GM12865 (cell line): ENCODE measurements around the gene CCDC51.

ENCODE experiments used
- DNase-seq: peaks from one replicate; pipeline ENCODE4 v3.0.0; 2010; ENCODE audit warnings: low read depth
- H3K4me3 ChIP-seq: 2 replicates; pipeline ENCODE4 v1.5.1; 2011; ENCODE audit warnings: mild to moderate bottlenecking, low read depth, low read length, control low read depth
- TF ChIP-seq, protein P1 (sequence below): IDR thresholded peaks from 2 replicates; pipeline ENCODE4 v1.5.1; 2011; ENCODE audit warnings: low read length, control low read depth, low read depth, inconsistent platforms; ENCODE audit not compliant: insufficient read depth; ENCODE audit errors: missing control alignments

Gene CCDC51

DNA sequence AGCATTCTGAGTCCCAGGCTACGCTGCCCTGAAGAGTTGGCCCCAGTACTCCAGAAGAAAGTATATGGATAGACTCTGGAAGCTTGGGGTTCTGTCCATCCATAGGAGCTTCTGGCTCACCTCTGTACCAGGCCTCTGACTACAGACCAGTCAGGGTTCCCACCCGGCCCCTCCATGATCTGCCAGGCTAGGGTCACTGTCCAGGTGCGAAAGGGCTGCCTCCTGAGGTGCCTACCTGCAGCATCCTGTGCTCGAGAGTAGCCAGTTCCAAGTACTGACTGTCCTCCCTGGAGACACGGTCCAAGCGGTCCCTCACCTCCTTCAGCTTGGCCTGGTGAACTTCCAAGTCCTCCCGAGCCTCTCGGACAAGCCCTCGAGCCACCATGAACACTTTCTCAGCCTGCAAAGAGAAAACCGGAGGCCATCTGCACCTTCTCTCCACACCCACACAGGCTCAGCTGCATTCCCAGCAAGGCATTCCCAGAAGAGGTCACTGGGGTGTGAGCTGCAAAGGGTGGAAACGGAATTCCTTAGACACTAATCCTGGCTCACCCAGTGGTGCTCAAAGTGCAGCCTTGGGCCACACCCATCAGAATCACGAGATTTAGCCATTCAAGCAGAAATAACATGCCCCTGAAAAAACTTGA, 6.3 kb downstream of the CCDC51 start:
- DNase-seq: no peak
- no peak overlapping the region for H3K4me3 ChIP-seq
- TF ChIP-seq, protein P1, sequence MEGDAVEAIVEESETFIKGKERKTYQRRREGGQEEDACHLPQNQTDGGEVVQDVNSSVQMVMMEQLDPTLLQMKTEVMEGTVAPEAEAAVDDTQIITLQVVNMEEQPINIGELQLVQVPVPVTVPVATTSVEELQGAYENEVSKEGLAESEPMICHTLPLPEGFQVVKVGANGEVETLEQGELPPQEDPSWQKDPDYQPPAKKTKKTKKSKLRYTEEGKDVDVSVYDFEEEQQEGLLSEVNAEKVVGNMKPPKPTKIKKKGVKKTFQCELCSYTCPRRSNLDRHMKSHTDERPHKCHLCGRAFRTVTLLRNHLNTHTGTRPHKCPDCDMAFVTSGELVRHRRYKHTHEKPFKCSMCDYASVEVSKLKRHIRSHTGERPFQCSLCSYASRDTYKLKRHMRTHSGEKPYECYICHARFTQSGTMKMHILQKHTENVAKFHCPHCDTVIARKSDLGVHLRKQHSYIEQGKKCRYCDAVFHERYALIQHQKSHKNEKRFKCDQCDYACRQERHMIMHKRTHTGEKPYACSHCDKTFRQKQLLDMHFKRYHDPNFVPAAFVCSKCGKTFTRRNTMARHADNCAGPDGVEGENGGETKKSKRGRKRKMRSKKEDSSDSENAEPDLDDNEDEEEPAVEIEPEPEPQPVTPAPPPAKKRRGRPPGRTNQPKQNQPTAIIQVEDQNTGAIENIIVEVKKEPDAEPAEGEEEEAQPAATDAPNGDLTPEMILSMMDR: no peak

DNA sequence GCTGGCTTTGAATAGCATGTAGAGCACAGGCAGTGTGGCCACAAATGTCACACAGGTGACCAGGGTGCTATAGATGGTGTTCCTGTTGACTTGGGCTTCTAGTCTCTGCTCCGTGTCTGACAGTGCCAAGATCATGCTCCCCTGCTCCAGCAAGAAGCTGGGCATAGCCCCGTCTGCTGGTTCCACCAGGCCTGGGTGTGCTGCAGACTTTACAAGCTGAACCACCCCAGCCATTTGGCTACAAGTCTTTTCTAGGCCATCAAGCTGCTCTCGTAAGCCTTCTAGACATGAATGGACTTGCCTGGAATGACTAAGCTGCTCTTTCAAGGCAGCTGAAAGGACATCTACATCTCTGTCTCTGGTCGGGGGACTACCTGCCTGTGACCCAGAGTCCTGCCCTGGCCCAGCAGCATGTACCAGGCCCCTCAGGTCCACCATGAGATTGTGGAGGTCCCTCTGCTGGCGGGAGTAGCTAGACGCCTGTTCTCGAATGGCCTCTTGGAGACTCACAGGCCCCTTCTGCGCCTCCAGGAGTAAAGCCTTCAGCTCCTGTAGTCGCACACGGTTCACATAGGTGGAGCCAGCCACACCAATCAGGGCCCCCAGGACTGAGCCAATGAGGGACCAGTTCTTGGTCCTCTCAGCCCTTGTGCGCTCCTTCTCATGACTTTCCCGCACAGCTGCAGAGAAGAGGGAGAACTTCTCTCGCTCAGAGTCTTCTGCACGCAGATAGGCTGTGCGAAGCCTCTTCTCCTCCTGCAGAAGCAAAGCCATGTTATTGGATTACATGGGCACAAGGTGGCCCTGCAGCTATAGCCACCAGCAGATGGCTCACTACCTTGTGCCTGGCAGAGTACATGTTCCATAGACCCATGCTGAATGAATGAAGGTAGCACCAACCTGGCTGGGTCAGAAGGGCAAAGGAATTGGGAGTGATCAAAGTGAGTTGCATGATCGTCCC, 7.2 kb downstream of the CCDC51 start:
- H3K4me3 ChIP-seq: no peak overlapping the region
- TF ChIP-seq, protein P1: no peak
- DNase-seq: peak; percentile 46

DNA sequence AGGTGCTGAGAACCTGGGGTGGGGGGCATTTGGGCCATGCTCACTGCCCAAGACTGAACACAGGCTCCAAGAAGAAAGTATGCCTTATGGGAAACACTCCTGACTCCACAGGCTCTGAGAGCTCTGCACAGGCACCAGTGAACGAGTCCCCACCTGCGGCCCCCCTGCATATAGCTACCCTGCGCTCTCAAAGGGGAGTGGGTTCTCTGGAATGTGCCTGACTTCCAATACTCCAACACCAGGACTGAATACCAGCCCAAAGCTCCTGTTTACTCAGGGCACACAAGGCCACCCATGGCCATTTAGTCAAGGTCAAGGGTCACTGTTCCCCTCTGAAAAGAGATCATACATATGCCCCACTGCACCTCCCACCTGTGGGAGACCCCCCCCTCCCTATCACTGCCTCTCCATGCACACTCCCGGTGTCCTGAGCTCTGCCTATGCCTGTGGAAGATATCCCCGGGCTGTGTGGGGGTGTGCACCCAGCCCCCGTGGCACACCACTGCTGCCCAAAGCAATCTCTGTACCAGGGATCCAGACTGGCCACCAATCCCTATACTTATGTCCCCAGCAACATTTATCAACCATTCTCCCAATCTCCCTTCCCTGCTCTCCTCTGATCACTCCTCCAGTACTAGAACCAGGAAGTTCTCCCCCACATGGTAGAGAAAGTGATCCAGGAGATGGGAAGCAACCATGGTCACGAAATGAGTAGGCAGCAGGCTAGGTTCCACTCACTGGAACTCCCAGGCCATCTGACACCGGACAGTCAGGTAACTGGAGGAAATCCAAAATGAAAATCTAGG, 8.5 kb downstream of the CCDC51 start:
- TF ChIP-seq, protein P1: no peak
- no peak for DNase-seq
- H3K4me3 ChIP-seq: no peak overlapping the region

DNA sequence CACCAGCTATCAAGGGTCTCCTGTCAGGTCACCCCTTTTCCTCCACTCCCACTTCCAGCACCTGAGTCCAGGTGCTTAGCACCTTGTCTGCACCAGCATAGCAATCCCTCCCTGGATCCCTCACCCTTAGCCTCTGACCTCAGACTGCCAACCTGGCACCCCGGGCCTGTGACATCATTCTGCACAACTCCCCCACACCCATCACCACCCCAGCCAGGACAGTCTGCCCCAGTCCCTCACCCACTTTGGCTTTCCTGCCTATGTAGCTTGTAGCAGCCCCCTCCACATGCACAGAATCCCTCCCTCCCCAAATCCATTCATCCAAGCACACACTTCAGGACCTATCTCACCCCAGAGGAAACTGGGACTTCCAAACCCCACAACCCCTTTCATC, 9.2 kb downstream of the CCDC51 start:
- TF ChIP-seq, protein P1: no peak
- H3K4me3 ChIP-seq: no peak overlapping the region
- DNase-seq: no peak

DNA sequence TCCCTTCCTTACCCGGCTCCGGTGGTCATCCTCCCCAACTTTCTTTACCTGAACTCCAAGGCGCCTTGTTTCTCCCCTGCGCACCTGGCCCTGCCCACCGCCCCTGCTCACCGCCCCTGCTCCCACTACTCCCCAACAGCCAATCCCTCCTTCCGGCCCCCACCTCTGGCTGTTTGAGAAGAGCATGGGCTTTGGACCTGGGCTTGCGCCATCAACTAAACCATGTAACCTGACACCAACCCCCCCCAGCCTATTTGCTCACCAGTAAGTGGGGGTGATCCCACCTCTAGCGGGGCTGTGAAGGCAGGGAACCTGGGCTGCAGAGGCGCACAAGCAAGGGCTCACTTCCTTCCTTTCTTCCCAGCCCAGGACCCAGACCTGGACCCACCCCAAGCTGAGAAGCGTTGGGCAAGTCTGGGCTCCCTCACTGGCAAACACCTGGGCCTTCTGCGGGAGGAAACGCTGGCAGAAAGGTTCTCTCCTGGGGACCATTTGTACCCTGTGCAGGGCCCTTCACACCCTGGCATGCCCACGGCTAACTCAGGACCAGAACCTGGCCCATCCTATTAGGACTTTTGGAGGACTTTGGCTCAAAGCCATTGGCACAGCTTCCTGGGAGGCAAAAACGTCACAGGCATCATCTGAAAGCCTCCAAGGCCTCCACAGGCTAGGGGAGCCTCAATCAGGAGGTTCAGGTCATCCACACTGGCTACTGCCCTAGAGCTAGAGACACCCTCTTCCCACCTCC, 9.8 kb downstream of the CCDC51 start, which contains the start of gene PLXNB1:
Gene PLXNB1 (minus strand): TSS at position 127 of the 748 bp plus-strand sequence. CDS start 5,475 bp downstream, outside the sequence.
- TF ChIP-seq, protein P1: no peak
- no peak for DNase-seq
- peak within 1 kb of the TSS; percentile 60 for H3K4me3 ChIP-seq
